HEK293 (cell line): Measurements from ENCODE around the gene CS.

Experiments used
- CTCF ChIA-PET: fragments of 350-600 bp; formaldehyde crosslinking; extraction: SDS; loops from one replicate; lab custom pipeline; 2021; ENCODE audit warnings: antibody characterized with exemption; lab: Yijun Ruan, JAX
- POLR2A ChIA-PET: fragments of 300-600 bp; formaldehyde crosslinking; extraction: SDS; loops from one replicate; lab custom pipeline; 2020; ENCODE audit warnings: antibody characterized with exemption, inconsistent platforms; lab: Yijun Ruan, JAX
- H3K27ac ChIP-seq: fragments of 200-500 bp; sonication (Bioruptor generic); 2 replicates; pipeline ENCODE4 v1.5.1; 2014; ENCODE audit warnings: low read depth, low read length, control low read depth, inconsistent platforms; ENCODE audit errors: extremely low read depth
- H3K36me3 ChIP-seq, 2 experiments: fragments of 200-500 bp in 1 of 2; sonication (Bioruptor generic) in 1 of 2; 1 replicate in 1 of 2; 2 replicates in 1 of 2; pipeline ENCODE4 v1.5.1; 2014 to 2017; ENCODE audit warnings: inconsistent platforms in 2 of 2, low read length in 2 of 2; ENCODE audit not compliant: control insufficient read depth in 2 of 2, insufficient read depth in 1 of 2
- H3K4me1 ChIP-seq: fragments of 200-500 bp; sonication (Bioruptor generic); 2 replicates; pipeline ENCODE4 v1.5.1; 2014; ENCODE audit warnings: mild to moderate bottlenecking, low read length, inconsistent platforms; ENCODE audit not compliant: control insufficient read depth, insufficient read depth
- H3K4me3 ChIP-seq: 2 replicates; pipeline ENCODE4 v1.5.1; 2011; ENCODE audit warnings: low read depth, mild to moderate bottlenecking, control low read depth, low read length, moderate library complexity
- H3K9me3 ChIP-seq: fragments of 200-500 bp; sonication (Bioruptor generic); 2 replicates; pipeline ENCODE4 v1.5.1; 2014; ENCODE audit warnings: low read depth, low read length, inconsistent platforms; ENCODE audit not compliant: control insufficient read depth, insufficient read depth
- AEBP2 ChIP-seq: fragments of 450-650 bp; formaldehyde crosslinking; IDR thresholded peaks from 2 replicates; pipeline ENCODE4 v1.5.1; 2016; ENCODE audit warnings: missing biosample characterization, missing genetic modification characterization, borderline replicate concordance
- GLI4 ChIP-seq: fragments of 450-650 bp; formaldehyde crosslinking; IDR thresholded peaks from 2 replicates; pipeline ENCODE4 v1.5.1; 2016; ENCODE audit warnings: missing biosample characterization, missing genetic modification characterization
- HOXA7 ChIP-seq: sonication (generic); formaldehyde crosslinking; IDR thresholded peaks from 2 replicates; pipeline ENCODE4 v1.8.1; 2022; ENCODE audit warnings: missing genetic modification reagents, borderline replicate concordance
- KLF1 ChIP-seq: fragments of 450-650 bp; formaldehyde crosslinking; IDR thresholded peaks from 2 replicates; pipeline ENCODE4 v1.5.1; 2016; ENCODE audit warnings: missing biosample characterization, missing genetic modification characterization
- REST ChIP-seq: fragments of 450-650 bp; formaldehyde crosslinking; IDR thresholded peaks from 2 replicates; pipeline ENCODE4 v1.5.1; 2016; ENCODE audit warnings: missing biosample characterization, missing genetic modification characterization
- SP2 ChIP-seq: fragments of 450-650 bp; formaldehyde crosslinking; IDR thresholded peaks from 2 replicates; pipeline ENCODE4 v1.5.1; 2016; ENCODE audit warnings: missing biosample characterization, missing genetic modification characterization
- TCF7L2 ChIP-seq: IDR thresholded peaks from 2 replicates; pipeline ENCODE4 v1.6.1; 2011; ENCODE audit warnings: low read depth, mild to moderate bottlenecking, inconsistent platforms, low read length, moderate library complexity, borderline replicate concordance
- TRIM28 ChIP-seq: IDR thresholded peaks from 2 replicates; pipeline ENCODE4 v1.6.1; 2011; ENCODE audit warnings: low read length, control low read depth, borderline replicate concordance
- ZNF148 ChIP-seq: fragments of 450-650 bp; formaldehyde crosslinking; IDR thresholded peaks from 2 replicates; pipeline ENCODE4 v1.5.0; 2017; ENCODE audit warnings: missing biosample characterization, missing genetic modification characterization, borderline replicate concordance
- ZNF174 ChIP-seq: fragments of 450-650 bp; formaldehyde crosslinking; IDR thresholded peaks from 2 replicates; pipeline ENCODE4 v1.5.0; 2017; ENCODE audit warnings: missing biosample characterization, mild to moderate bottlenecking, missing genetic modification characterization
- ZNF175 ChIP-seq: fragments of 450-650 bp; formaldehyde crosslinking; IDR thresholded peaks from 2 replicates; pipeline ENCODE4 v1.5.1; 2016; ENCODE audit warnings: missing biosample characterization, missing genetic modification characterization
- ZNF184 ChIP-seq: fragments of 450-650 bp; IDR thresholded peaks from 2 replicates; pipeline ENCODE4 v1.5.1; 2018; ENCODE audit warnings: missing biosample characterization, mild to moderate bottlenecking, missing genetic modification characterization
- ZNF280D ChIP-seq: fragments of 450-650 bp; formaldehyde crosslinking; IDR thresholded peaks from 2 replicates; pipeline ENCODE4 v1.5.1; 2016; ENCODE audit warnings: missing biosample characterization, missing genetic modification characterization
- ZNF354C ChIP-seq: fragments of 450-650 bp; formaldehyde crosslinking; IDR thresholded peaks from 2 replicates; pipeline ENCODE4 v1.5.1; 2016; ENCODE audit warnings: missing biosample characterization, missing genetic modification characterization, low read depth, borderline replicate concordance
- ZNF394 ChIP-seq: fragments of 450-650 bp; formaldehyde crosslinking; IDR thresholded peaks from 2 replicates; pipeline ENCODE4 v1.5.1; 2016; ENCODE audit warnings: missing biosample characterization, missing genetic modification characterization, mild to moderate bottlenecking, moderate library complexity, borderline replicate concordance
- ZNF561 ChIP-seq: fragments of 450-650 bp; IDR thresholded peaks from 2 replicates; pipeline ENCODE4 v1.5.1; 2018; ENCODE audit warnings: missing biosample characterization, missing genetic modification characterization, borderline replicate concordance
- ZNF610 ChIP-seq: fragments of 450-650 bp; formaldehyde crosslinking; IDR thresholded peaks from 2 replicates; pipeline ENCODE4 v1.5.1; 2016; ENCODE audit warnings: missing biosample characterization, missing genetic modification characterization, borderline replicate concordance
- ZNF626 ChIP-seq: fragments of 450-650 bp; sonication (Bioruptor Pico); formaldehyde crosslinking; IDR thresholded peaks from 2 replicates; pipeline ENCODE4 v1.5.1; 2018; ENCODE audit warnings: missing biosample characterization, missing genetic modification characterization, inconsistent platforms
- ZNF654 ChIP-seq: fragments of 450-650 bp; formaldehyde crosslinking; IDR thresholded peaks from 2 replicates; pipeline ENCODE4 v1.5.1; 2016; ENCODE audit warnings: low read depth, missing biosample characterization, missing genetic modification characterization
- ZNF776 ChIP-seq: fragments of 450-650 bp; formaldehyde crosslinking; IDR thresholded peaks from 2 replicates; pipeline ENCODE4 v1.5.0; 2017; ENCODE audit warnings: missing biosample characterization, missing genetic modification characterization, borderline replicate concordance
- ZNF830 ChIP-seq: fragments of 450-650 bp; IDR thresholded peaks from 2 replicates; pipeline ENCODE4 v1.5.0; 2018; ENCODE audit warnings: missing biosample characterization, missing genetic modification characterization, low read depth, mild to moderate bottlenecking, moderate library complexity
- ZSCAN16 ChIP-seq: fragments of 450-650 bp; formaldehyde crosslinking; IDR thresholded peaks from 2 replicates; pipeline ENCODE4 v1.5.1; 2016; ENCODE audit warnings: missing biosample characterization, missing genetic modification characterization

CS gene

GRCh38 chr12:56237552-56237951 lies 62.6 kb downstream of the CS start:
- no peak overlapping the region for H3K4me3 ChIP-seq
- TF ChIP-seq ZNF148 (tag by site-specific recombination) (no peak), ZNF561 (tag by site-specific recombination) (no peak), REST (tag by site-specific recombination) (no peak), KLF1 (no peak), ZNF830 (no peak), TRIM28 (no peak)
- TF ChIP-seq, all 188 proteins: peak for 0
- Histone ChIP-seq H3K9me3 (no peaks in the 10 kb centered on the region), H3K27ac (no peak overlapping the region), H3K36me3 (peaks cover 3 to 62% of the 10 kb centered on the region in 2 experiments; a peak in 2 of 3 replicates), H3K4me1 (no peaks in the 10 kb centered on the region)
- ChIA-PET POLR2A (no interaction called here), CTCF (interaction anchor here (1.5 kb wide), 2 partner anchors 19 to 29 kb away, joined by 5 read pairs; partner anchors contain the start of gene COQ10A)

- Histone ChIP-seq H3K4me3 (no peak overlapping the region), H3K27ac (no peak overlapping the region), H3K4me1 (no peaks in the 10 kb centered on the region), H3K9me3 (no peaks in the 10 kb centered on the region), H3K36me3 (peaks cover 0 to 56% of the 10 kb centered on the region in 2 experiments; a peak in 2 of 3 replicates)
- ChIA-PET CTCF (interaction anchor here (0.6 to 1.5 kb wide), 3 partner anchors 20 to 336 kb away, joined by 3 to 5 read pairs (median 5); partner anchors contain the start of gene COQ10A), POLR2A (interaction anchor here (1.2 kb wide), 1 partner anchor 15 kb away, joined by 7 read pairs; the partner anchor contains the start of gene RNF41)
- TF ChIP-seq AEBP2 (no peak), ZNF654 (no peak), ZNF354C (tag by site-specific recombination) (no peak), ZNF394 (tag by site-specific recombination) (no peak), TCF7L2 (no peak), SP2 (0 out of 2 replicates have a peak, but pooled peaks have one; percentile 8), ZNF175 (tag by site-specific recombination) (no peak)
Measured at GRCh38 chr12:56236985-56237384, 63.1 kb downstream of the CS start.

- POLR2A ChIA-PET = interaction anchor here (0.9 to 1.2 kb wide), 3 partner anchors 12 to 124 kb away, joined by 3 to 7 read pairs (median 3); partner anchors contain the start of genes RNF41 and STAT2
- no peak overlapping the region for H3K27ac ChIP-seq
- CTCF ChIA-PET = interaction anchor here (0.7 to 1.5 kb wide), 3 partner anchors 21 to 40 kb away, joined by 5 read pairs; partner anchors contain the start of gene COQ10A
- TF ChIP-seq ZNF776 (tag by site-specific recombination) (no peak), ZNF626 (tag by site-specific recombination) (no peak), HOXA7 (CRISPR knock-in tag) (no peak), GLI4 (no peak), ZSCAN16 (no peak), ZNF174 (tag by site-specific recombination) (no peak), ZNF184 (tag by site-specific recombination) (no peak), ZNF280D (tag by site-specific recombination) (no peak), ZNF610 (tag by site-specific recombination) (no peak)
Measured at GRCh38 chr12:56236091-56236490, 64.0 kb downstream of the CS start.

More at GRCh38 chr12:56236091-56236490, 64.0 kb downstream of the CS start:
- no peaks in the 10 kb centered on the region for H3K4me1 ChIP-seq
- no peaks in the 10 kb centered on the region for H3K9me3 ChIP-seq
- peaks cover 0 to 47% of the 10 kb centered on the region in 2 experiments; a peak in 1 of 3 replicates for H3K36me3 ChIP-seq
- H3K4me3 ChIP-seq = no peak overlapping the region
